OCI-LY1 (cell line): Measurements from ENCODE around the gene CHRND.
"Not testable (repeated sequence)": the region's sequence is repeated elsewhere in the genome, so short reads cannot be mapped to it uniquely, and the experiment has no call there.

Experiments
- H2AFZ ChIP-seq: fragments of 200-600 bp; sonication (generic), shearing (Covaris generic); 2 replicates; pipeline ENCODE4 v1.6.0; 2014; ENCODE audit warnings: antibody characterized with exemption, mild to moderate bottlenecking, low read length
- H3F3A ChIP-seq: fragments of 200-600 bp; sonication (generic), shearing (Covaris generic); 2 replicates; pipeline ENCODE4 v1.6.0; 2014; ENCODE audit warnings: mild to moderate bottlenecking, antibody characterized with exemption, low read length, moderate library complexity; ENCODE audit not compliant: insufficient read depth
- H3K27ac ChIP-seq: fragments of 200-600 bp; sonication (generic); 2 replicates; pipeline ENCODE4 v1.5.1; 2014; ENCODE audit warnings: low read length, mixed run types, mild to moderate bottlenecking, low read depth; ENCODE audit not compliant: poor library complexity, severe bottlenecking
- H3K27me3 ChIP-seq: fragments of 200-600 bp; sonication (generic); 2 replicates; pipeline ENCODE4 v1.6.0; 2014; ENCODE audit warnings: antibody characterized with exemption, mild to moderate bottlenecking, low read length, moderate library complexity; ENCODE audit not compliant: insufficient read depth
- H3K36me3 ChIP-seq: fragments of 200-600 bp; sonication (generic); 2 replicates; pipeline ENCODE4 v1.6.1; 2014; ENCODE audit warnings: mild to moderate bottlenecking, antibody characterized with exemption, low read length, moderate library complexity, mixed read lengths; ENCODE audit not compliant: insufficient read depth
- H3K4me1 ChIP-seq: fragments of 200-600 bp; sonication (generic); 2 replicates; pipeline ENCODE4 v1.5.1; 2014; ENCODE audit warnings: mild to moderate bottlenecking, low read length, moderate library complexity; ENCODE audit not compliant: insufficient read depth, severe bottlenecking
- H3K4me2 ChIP-seq: fragments of 200-600 bp; sonication (generic), shearing (Covaris generic); 2 replicates; pipeline ENCODE4 v1.6.1; 2014; ENCODE audit warnings: low read length
- H3K4me3 ChIP-seq: fragments of 200-600 bp; sonication (generic); 2 replicates; pipeline ENCODE4 v1.5.1; 2014; ENCODE audit warnings: low read length, low read depth, mild to moderate bottlenecking, mixed read lengths; ENCODE audit not compliant: poor library complexity, severe bottlenecking
- H3K79me2 ChIP-seq: fragments of 200-600 bp; shearing (Covaris generic); 2 replicates; pipeline ENCODE4 v1.6.1; 2016; ENCODE audit warnings: mixed run types, low read length, mixed read lengths; ENCODE audit not compliant: insufficient read depth
- H3K9ac ChIP-seq: fragments of 200-600 bp; sonication (generic), shearing (Covaris generic); 2 replicates; pipeline ENCODE4 v1.6.1; 2014; ENCODE audit warnings: mild to moderate bottlenecking, low read length, mixed read lengths
- H3K9me2 ChIP-seq: fragments of 200-600 bp; sonication (generic), shearing (Covaris generic); 2 replicates; pipeline ENCODE4 v1.6.1; 2014; ENCODE audit warnings: low read depth, mild to moderate bottlenecking, low read length, mixed read lengths
- H3K9me3 ChIP-seq: fragments of 200-600 bp; shearing (Covaris generic); 2 replicates; pipeline ENCODE4 v1.6.1; 2014; ENCODE audit warnings: low read length, mixed read lengths
- H4K20me1 ChIP-seq: fragments of 200-600 bp; sonication (generic), shearing (Covaris generic); 2 replicates; pipeline ENCODE4 v1.6.0; 2016; ENCODE audit warnings: mild to moderate bottlenecking, low read length; ENCODE audit not compliant: insufficient read depth
- CTCF ChIP-seq: fragments of 200-600 bp; sonication (generic), shearing (Covaris generic); IDR thresholded peaks from 2 replicates; pipeline ENCODE4 v1.5.1; 2017; ENCODE audit warnings: mild to moderate bottlenecking, antibody characterized with exemption, low read length, moderate library complexity, mixed read lengths
- EZH2 ChIP-seq: fragments of 200-600 bp; sonication (generic), shearing (Covaris generic); IDR thresholded peaks from 2 replicates; pipeline ENCODE4 v1.8.0; 2017; ENCODE audit warnings: borderline replicate concordance, mixed run types, mild to moderate bottlenecking, antibody characterized with exemption, low read length, moderate library complexity, mixed read lengths

CHRND gene

GRCh38 chr2:232569541-232569940 is 43.6 kb downstream of the CHRND start:
- Histone ChIP-seq H3F3A (no peaks in the 10 kb centered on the region), H3K9me2 (no peaks in the 10 kb centered on the region), H3K79me2 (no peaks in the 10 kb centered on the region), H3K4me2 (no peak overlapping the region), H2AFZ (no peak overlapping the region), H3K4me1 (no peaks in the 10 kb centered on the region), H3K9me3 (no peaks in the 10 kb centered on the region), H4K20me1 (no peaks in the 10 kb centered on the region), H3K27me3 (no peaks in the 10 kb centered on the region), H3K9ac (no peak overlapping the region), H3K27ac (no peak overlapping the region), H3K4me3 (no peak overlapping the region), H3K36me3 (peaks cover 87% of the 10 kb centered on the region)
- no peak for TF ChIP-seq EZH2
- no peak for TF ChIP-seq CTCF

- not testable (repeated sequence) for H2AFZ ChIP-seq, H4K20me1 ChIP-seq, H3K27me3 ChIP-seq, H3K9me3 ChIP-seq, H3K27ac ChIP-seq, H3F3A ChIP-seq, H3K9ac ChIP-seq, H3K79me2 ChIP-seq, H3K4me1 ChIP-seq, H3K4me2 ChIP-seq, H3K4me3 ChIP-seq, H3K9me2 ChIP-seq
- peaks cover 81% of the 10 kb centered on the region for H3K36me3 ChIP-seq
Observed at GRCh38 chr2:232570481-232570880, 44.5 kb downstream of the CHRND start.

GRCh38 chr2:232571026-232571474 is 45.1 kb downstream of the CHRND start:
- H3K9me2 ChIP-seq = no peaks in the 10 kb centered on the region
- no peak overlapping the region for H3K27ac ChIP-seq
- no peaks in the 10 kb centered on the region for H3K9me3 ChIP-seq
- no peaks in the 10 kb centered on the region for H3F3A ChIP-seq
- no peaks in the 10 kb centered on the region for H3K79me2 ChIP-seq
- no peak overlapping the region for H3K4me3 ChIP-seq
- no peak overlapping the region for H3K9ac ChIP-seq
- H3K4me2 ChIP-seq = no peak overlapping the region
- no peaks in the 10 kb centered on the region for H4K20me1 ChIP-seq
- H3K36me3 ChIP-seq = peaks cover 76% of the 10 kb centered on the region
- TF ChIP-seq EZH2 = no peak
- TF ChIP-seq CTCF = no peak
- H2AFZ ChIP-seq = no peak overlapping the region
- H3K27me3 ChIP-seq = no peaks in the 10 kb centered on the region
- H3K4me1 ChIP-seq = no peaks in the 10 kb centered on the region

- Histone ChIP-seq H3F3A (no peaks in the 10 kb centered on the region), H3K27me3 (no peaks in the 10 kb centered on the region), H3K9me2 (no peaks in the 10 kb centered on the region), H2AFZ (no peak overlapping the region), H3K4me2 (no peak overlapping the region), H3K36me3 (peaks cover 56% of the 10 kb centered on the region), H4K20me1 (no peaks in the 10 kb centered on the region), H3K9ac (no peak overlapping the region), H3K4me1 (no peaks in the 10 kb centered on the region), H3K27ac (no peak overlapping the region), H3K79me2 (no peaks in the 10 kb centered on the region), H3K4me3 (no peak overlapping the region), H3K9me3 (no peaks in the 10 kb centered on the region)
- no peak for TF ChIP-seq CTCF
- TF ChIP-seq EZH2 = no peak
Observed at GRCh38 chr2:232573042-232573441, 47.1 kb downstream of the CHRND start.
